ENCODE data around the gene DNAH1. TPM values are rescaled to one million over a fixed set of nuclear protein-coding genes. Genes with fewer than 3 reads are reported as not detected.
"Not testable (repeated sequence)": the region's sequence is repeated elsewhere in the genome, so short reads cannot be mapped to it uniquely, and the experiment has no call there.

Gene DNAH1
- 10 to 100 TPM; 24.3 to 35.4 TPM for total RNA-seq

- Mint-ChIP-seq H3K36me3 (no peaks in the 10 kb centered on the region), H3K27me3 (no peaks in the 10 kb centered on the region), H3K9me3 (no peaks in the 10 kb centered on the region), H3K4me3 (peak within 1 kb of the TSS; percentile 49), H3K4me1 (ENCODE audit: low read depth in 2 of 2) (peaks cover 22 to 39% of the 10 kb centered on the region in 2 donors), H3K27ac (peak within 1 kb of the TSS; percentile 80 to 91)
- ATAC-seq: no peak
- no peak for DNase-seq (ENCODE audit: low spot score)
These were observed at the start of gene DNAH1 for GRCh38 chr3:52315977-52316764. TSS of gene DNAH1 (plus strand) at chr3:52316319. CDS start at chr3:52322443, 6,124 bp downstream.

- Mint-ChIP-seq H3K36me3 (peaks cover 43% of the 10 kb centered on the region), H3K4me3 (peak overlapping the region; percentile 6), H3K27ac (peak overlapping the region; percentile 74 to 93), H3K27me3 (no peaks in the 10 kb centered on the region), H3K9me3 (no peaks in the 10 kb centered on the region), H3K4me1 (ENCODE audit: low read depth in 2 of 2) (peaks cover 49 to 57% of the 10 kb centered on the region in 2 donors)
- DNase-seq (ENCODE audit: low spot score) (no peak), ATAC-seq (no peak)
These were observed 48.1 kb upstream of the DNAH1 start for GRCh38 chr3:52268036-52268435.

GRCh38 chr3:52269776-52270175 lies 46.3 kb upstream of the DNAH1 start:
- peak overlapping the region; percentile 74 to 93 for H3K27ac Mint-ChIP-seq
- no peak for DNase-seq (ENCODE audit: low spot score)
- peak overlapping the region; percentile 73 for H3K4me3 Mint-ChIP-seq
- H3K36me3 Mint-ChIP-seq: peaks cover 35% of the 10 kb centered on the region
- H3K27me3 Mint-ChIP-seq: no peaks in the 10 kb centered on the region
- H3K4me1 Mint-ChIP-seq (ENCODE audit: low read depth in 2 of 2): peaks cover 48 to 54% of the 10 kb centered on the region in 2 donors
- no peaks in the 10 kb centered on the region for H3K9me3 Mint-ChIP-seq
- no peak for ATAC-seq

- H3K36me3 Mint-ChIP-seq: peaks cover 35% of the 10 kb centered on the region
- H3K27ac Mint-ChIP-seq: peak overlapping the region; percentile 74 to 93
- H3K27me3 Mint-ChIP-seq: no peaks in the 10 kb centered on the region
- DNase-seq (ENCODE audit: low spot score) (no peak), ATAC-seq (no peak)
- H3K4me1 Mint-ChIP-seq (ENCODE audit: low read depth in 2 of 2): peaks cover 51 to 57% of the 10 kb centered on the region in 2 donors
- peak overlapping the region; percentile 73 for H3K4me3 Mint-ChIP-seq
- no peaks in the 10 kb centered on the region for H3K9me3 Mint-ChIP-seq
These were observed 45.8 kb upstream of the DNAH1 start for GRCh38 chr3:52270252-52270754.

- DNase-seq (ENCODE audit: low spot score); H3K9me3 Mint-ChIP-seq; ATAC-seq; H3K27me3 Mint-ChIP-seq: not testable (repeated sequence)
- Mint-ChIP-seq H3K27ac (peak overlapping the region; percentile 74 to 93), H3K4me3 (peak overlapping the region; percentile 73), H3K4me1 (ENCODE audit: low read depth in 2 of 2) (peaks cover 63 to 72% of the 10 kb centered on the region in 2 donors), H3K36me3 (peaks cover 35% of the 10 kb centered on the region)
These were observed 43.9 kb upstream of the DNAH1 start for GRCh38 chr3:52272172-52272571.

GRCh38 chr3:52272831-52273230 lies 43.3 kb upstream of the DNAH1 start:
- H3K36me3 Mint-ChIP-seq: peaks cover 34% of the 10 kb centered on the region
- ATAC-seq: no peak
- no peaks in the 10 kb centered on the region for H3K9me3 Mint-ChIP-seq
- H3K4me3 Mint-ChIP-seq: peak overlapping the region; percentile 95
- no peaks in the 10 kb centered on the region for H3K27me3 Mint-ChIP-seq
- peak overlapping the region; percentile 75 to 93 for H3K27ac Mint-ChIP-seq
- peaks cover 60 to 69% of the 10 kb centered on the region in 2 donors for H3K4me1 Mint-ChIP-seq (ENCODE audit: low read depth in 2 of 2)
- no peak for DNase-seq (ENCODE audit: low spot score)

- Mint-ChIP-seq H3K4me1 (ENCODE audit: low read depth in 2 of 2) (peaks cover 62 to 70% of the 10 kb centered on the region in 2 donors), H3K36me3 (peaks cover 26% of the 10 kb centered on the region), H3K27ac (peak overlapping the region; percentile 88 to 92), H3K4me3 (peak overlapping the region; percentile 95)
- ATAC-seq; H3K9me3 Mint-ChIP-seq; DNase-seq (ENCODE audit: low spot score); H3K27me3 Mint-ChIP-seq: not testable (repeated sequence)
These were observed 41.3 kb upstream of the DNAH1 start for GRCh38 chr3:52274781-52275180.

GRCh38 chr3:52277071-52277964 lies 38.8 kb upstream of the DNAH1 start:
- no peaks in the 10 kb centered on the region for H3K27me3 Mint-ChIP-seq
- ATAC-seq: peak; percentile 52 to 60
- peak overlapping the region; percentile 88 to 92 for H3K27ac Mint-ChIP-seq
- DNase-seq (ENCODE audit: low spot score): peak; percentile 76
- no peaks in the 10 kb centered on the region for H3K9me3 Mint-ChIP-seq
- peaks cover 52 to 67% of the 10 kb centered on the region in 2 donors for H3K4me1 Mint-ChIP-seq (ENCODE audit: low read depth in 2 of 2)
- H3K4me3 Mint-ChIP-seq: peak overlapping the region; percentile 95
- H3K36me3 Mint-ChIP-seq: peaks cover 26% of the 10 kb centered on the region

GRCh38 chr3:52277972-52278509 lies 38.1 kb upstream of the DNAH1 start:
- Mint-ChIP-seq H3K4me3 (peak overlapping the region; percentile 95), H3K9me3 (no peaks in the 10 kb centered on the region), H3K27me3 (no peaks in the 10 kb centered on the region), H3K36me3 (peaks cover 22% of the 10 kb centered on the region), H3K27ac (peak overlapping the region; percentile 88 to 92), H3K4me1 (ENCODE audit: low read depth in 2 of 2) (peaks cover 48 to 61% of the 10 kb centered on the region in 2 donors)
- DNase-seq (ENCODE audit: low spot score): peak; percentile 82
- peak; percentile 83 to 89 for ATAC-seq

- peaks cover 50 to 57% of the 10 kb centered on the region in 2 donors for H3K4me1 Mint-ChIP-seq (ENCODE audit: low read depth in 2 of 2)
- H3K4me3 Mint-ChIP-seq: peak within 1 kb of the TSS; percentile 95
- ATAC-seq: peak; percentile 93 to 96
- no peaks in the 10 kb centered on the region for H3K27me3 Mint-ChIP-seq
- DNase-seq (ENCODE audit: low spot score): peak; percentile 99
- H3K36me3 Mint-ChIP-seq: peaks cover 21% of the 10 kb centered on the region
- H3K9me3 Mint-ChIP-seq: no peaks in the 10 kb centered on the region
- peak within 1 kb of the TSS; percentile 88 to 92 for H3K27ac Mint-ChIP-seq
These were observed 37.5 kb upstream of the DNAH1 start, which contains the start of gene WDR82 for GRCh38 chr3:52278510-52279069. TSS of gene WDR82 (minus strand) at chr3:52278649. CDS start at chr3:52278361, 288 bp downstream.

GRCh38 chr3:52279596-52279995 lies 36.5 kb upstream of the DNAH1 start:
- Mint-ChIP-seq H3K4me3 (peak overlapping the region; percentile 95), H3K27ac (peak overlapping the region; percentile 88 to 92), H3K9me3 (no peaks in the 10 kb centered on the region), H3K27me3 (no peaks in the 10 kb centered on the region), H3K36me3 (peaks cover 14% of the 10 kb centered on the region), H3K4me1 (ENCODE audit: low read depth in 2 of 2) (peaks cover 40 to 49% of the 10 kb centered on the region in 2 donors)
- DNase-seq (ENCODE audit: low spot score) (no peak), ATAC-seq (no peak)

GRCh38 chr3:52280050-52280461 lies 36.1 kb upstream of the DNAH1 start:
- ATAC-seq (no peak), DNase-seq (ENCODE audit: low spot score) (no peak)
- Mint-ChIP-seq H3K9me3 (no peaks in the 10 kb centered on the region), H3K4me1 (ENCODE audit: low read depth in 2 of 2) (peaks cover 38 to 47% of the 10 kb centered on the region in 2 donors), H3K27me3 (no peaks in the 10 kb centered on the region), H3K4me3 (peak overlapping the region; percentile 95), H3K27ac (peak overlapping the region; percentile 88 to 92), H3K36me3 (peaks cover 14% of the 10 kb centered on the region)

Measured in natural killer cell treated with Interleukin-12 subunit alpha and Interleukin-12 subunit beta and Interleukin-15 and Interleukin-18, amount 100 ng/mL, for 72 hours (primary cell).